H1 (cell line): ENCODE measurements around the gene NRL. TPM values are rescaled to one million over a fixed set of nuclear protein-coding genes. Genes with fewer than 3 reads are reported as not detected.

Source experiments
- CTCF ChIA-PET: fragments of 300-600 bp; sonication (Branson Sonifier 250); formaldehyde crosslinking; loops from one replicate; lab custom pipeline; 2021; ENCODE audit not compliant: partially characterized antibody; lab: Charles Lee
- POLR2A ChIA-PET: fragments of 300-600 bp; sonication (Branson Sonifier 250); formaldehyde crosslinking; loops from one replicate; lab custom pipeline; 2021; ENCODE audit warnings: inconsistent platforms; ENCODE audit not compliant: partially characterized antibody; lab: Charles Lee
- DNase-seq, 2 experiments: peaks; one replicate each; pipeline versions ENCODE4 v3.0.0 to v3.0.0-alpha.2; 2010 to 2022; ENCODE audit warnings: low spot score in 2 of 2, low read depth in 1 of 2, mixed read lengths in 1 of 2
- FAIRE-seq: peaks from 2 replicates; lab custom pipeline; 2011; peaks lifted over from hg19 to GRCh38; lab: Jason Lieb, UNC
- H2AFZ ChIP-seq: 2 replicates; pipeline ENCODE4 v1.8.1; 2012; ENCODE audit warnings: low read length, inconsistent platforms
- H2AK5ac ChIP-seq: 2 replicates; pipeline ENCODE4 v1.6.1; 2013; ENCODE audit warnings: low read depth, low read length
- H2BK120ac ChIP-seq: replicated peaks from 2 replicates; pipeline ENCODE3; 2013; ENCODE audit warnings: low read depth, low read length, inconsistent platforms
- H2BK12ac ChIP-seq: 2 replicates; pipeline ENCODE4 v1.6.1; 2013; ENCODE audit warnings: low read depth, low read length
- H2BK15ac ChIP-seq: 2 replicates; pipeline ENCODE4 v1.6.1; 2013; ENCODE audit warnings: low read length
- H2BK20ac ChIP-seq: 2 replicates; pipeline ENCODE4 v1.6.1; 2013; ENCODE audit warnings: low read length
- H2BK5ac ChIP-seq: 2 replicates; pipeline ENCODE4 v1.6.1; 2013; ENCODE audit warnings: low read depth, low read length
- H3K14ac ChIP-seq: 2 replicates; pipeline ENCODE4 v1.6.1; 2013; ENCODE audit warnings: inconsistent platforms; ENCODE audit not compliant: insufficient read length
- H3K18ac ChIP-seq: 2 replicates; pipeline ENCODE4 v1.6.1; 2013; ENCODE audit warnings: low read length; ENCODE audit errors: extremely low read depth
- H3K23ac ChIP-seq: 2 replicates; pipeline ENCODE4 v1.6.1; 2013; ENCODE audit warnings: inconsistent platforms; ENCODE audit not compliant: insufficient read length
- H3K23me2 ChIP-seq: 2 replicates; pipeline ENCODE4 v1.6.1; 2013; ENCODE audit warnings: low read depth, low read length
- H3K27ac ChIP-seq: 2 replicates; pipeline ENCODE4 v1.6.1; 2011; ENCODE audit warnings: low read depth, low read length, inconsistent platforms
- H3K27me3 ChIP-seq, 4 experiments: replicated peaks in 1 of 4; 1 replicate in 1 of 4; 2 replicates in 3 of 4; pipeline versions ENCODE4 v1.6.1 to v1.8.1; 2011 to 2013; ENCODE audit warnings: low read length in 3 of 4, mild to moderate bottlenecking in 3 of 4, inconsistent platforms in 2 of 4, mixed read lengths in 2 of 4, moderate library complexity in 1 of 4; ENCODE audit not compliant: control insufficient read depth in 3 of 4, insufficient read depth in 3 of 4; ENCODE audit errors: extremely low read depth in 1 of 4
- H3K36me3 ChIP-seq, 4 experiments: 2 replicates each; pipeline versions ENCODE4 v1.6.1 to v1.8.1; 2011 to 2013; ENCODE audit warnings: mild to moderate bottlenecking in 4 of 4, low read length in 3 of 4, moderate library complexity in 2 of 4, control low read depth in 1 of 4, inconsistent platforms in 1 of 4; ENCODE audit not compliant: insufficient read depth in 4 of 4, control insufficient read depth in 2 of 4
- H3K4ac ChIP-seq: replicated peaks from 2 replicates; pipeline ENCODE3; 2013; ENCODE audit warnings: low read length, low read depth, mixed read lengths, inconsistent platforms; ENCODE audit not compliant: insufficient read length
- H3K4me1 ChIP-seq, 4 experiments: replicated peaks in 1 of 4; 1 replicate in 1 of 4; 2 replicates in 3 of 4; pipeline versions ENCODE4 v1.6.1 to v1.8.1; 2011 to 2013; ENCODE audit warnings: low read length in 3 of 4, inconsistent platforms in 2 of 4, mixed read lengths in 1 of 4; ENCODE audit not compliant: insufficient read depth in 4 of 4, control insufficient read depth in 3 of 4
- H3K4me2 ChIP-seq, 2 experiments: 2 replicates each; pipeline versions ENCODE4 v1.6.1 to v1.8.1; 2011 to 2013; ENCODE audit warnings: low read depth in 2 of 2, low read length in 2 of 2, control low read depth in 1 of 2, inconsistent platforms in 1 of 2, mild to moderate bottlenecking in 1 of 2; ENCODE audit not compliant: insufficient read depth in 1 of 2
- H3K4me3 ChIP-seq, 4 experiments: fragments of 200-600, 300-600 bp in 1 of 4; sonication (generic), shearing (Covaris generic), sonication (Bioruptor Twin) in 1 of 4; 2 replicates each; pipeline versions ENCODE4 v1.5.1 to v1.8.1; 2011 to 2016; ENCODE audit warnings: low read length in 4 of 4, low read depth in 3 of 4, control low read depth in 2 of 4, inconsistent platforms in 2 of 4, mild to moderate bottlenecking in 2 of 4, mixed read lengths in 1 of 4, moderate library complexity in 1 of 4; ENCODE audit not compliant: insufficient read depth in 2 of 4; ENCODE audit errors: extremely low read depth in 1 of 4
- H3K56ac ChIP-seq: replicated peaks from 2 replicates; pipeline ENCODE3; 2013; ENCODE audit warnings: low read depth, mild to moderate bottlenecking, mixed read lengths, low read length, inconsistent platforms; ENCODE audit not compliant: insufficient read length
- H3K79me1 ChIP-seq: 2 replicates; pipeline ENCODE4 v1.6.1; 2013; ENCODE audit warnings: low read depth, low read length, control low read depth
- H3K79me2 ChIP-seq, 2 experiments: 2 replicates each; pipeline versions ENCODE4 v1.6.1 to v1.8.1; 2012 to 2013; ENCODE audit warnings: low read length in 2 of 2, mild to moderate bottlenecking in 2 of 2, inconsistent platforms in 1 of 2; ENCODE audit not compliant: insufficient read depth in 2 of 2, control insufficient read depth in 1 of 2
- H3K9ac ChIP-seq, 4 experiments: replicated peaks in 1 of 4; 1 replicate in 1 of 4; 2 replicates in 3 of 4; pipeline versions ENCODE4 v1.6.1 to v1.8.1; 2011 to 2013; ENCODE audit warnings: low read depth in 3 of 4, low read length in 3 of 4, control low read depth in 2 of 4, mild to moderate bottlenecking in 2 of 4, moderate library complexity in 2 of 4, inconsistent platforms in 1 of 4; ENCODE audit errors: extremely low read depth in 1 of 4
- H3K9me3 ChIP-seq, 2 experiments: 2 replicates each; pipeline versions ENCODE4 v1.6.1 to v1.8.1; 2012 to 2013; ENCODE audit warnings: mild to moderate bottlenecking in 2 of 2, moderate library complexity in 2 of 2, control low read depth in 1 of 2, inconsistent platforms in 1 of 2, low read depth in 1 of 2, low read length in 1 of 2, mixed read lengths in 1 of 2; ENCODE audit not compliant: insufficient read depth in 2 of 2
- H4K20me1 ChIP-seq, 2 experiments: replicated peaks in 1 of 2; 2 replicates each; pipeline versions ENCODE3 to v1.8.1; 2011 to 2013; ENCODE audit warnings: inconsistent platforms in 2 of 2, low read length in 2 of 2, mild to moderate bottlenecking in 1 of 2; ENCODE audit not compliant: insufficient read depth in 2 of 2, control insufficient read depth in 1 of 2
- H4K5ac ChIP-seq: 2 replicates; pipeline ENCODE4 v1.6.1; 2013; ENCODE audit warnings: low read length, low read depth, mixed read lengths, inconsistent platforms; ENCODE audit not compliant: insufficient read length
- H4K8ac ChIP-seq: 2 replicates; pipeline ENCODE4 v1.8.0; 2013; ENCODE audit warnings: mild to moderate bottlenecking, moderate library complexity, low read length, inconsistent platforms; ENCODE audit not compliant: insufficient read depth; ENCODE audit errors: extremely low read depth
- H4K91ac ChIP-seq: replicated peaks from 2 replicates; pipeline ENCODE3; 2013; ENCODE audit warnings: low read length, mixed read lengths, inconsistent platforms; ENCODE audit not compliant: insufficient read length
- BRCA1 ChIP-seq: IDR thresholded peaks from 2 replicates; pipeline ENCODE4 v1.6.1; 2012; ENCODE audit warnings: low read depth, low read length, improper control_type of control experiment
- CHD2 ChIP-seq: IDR thresholded peaks from 2 replicates; pipeline ENCODE4 v1.6.1; 2012; ENCODE audit warnings: low read length, improper control_type of control experiment
- EZH2 ChIP-seq: fragments of 200-600 bp; sonication (generic); IDR thresholded peaks from 2 replicates; pipeline ENCODE4 v1.7.1; 2012; ENCODE audit warnings: low read depth, mild to moderate bottlenecking, moderate library complexity, low read length, inconsistent platforms; ENCODE audit not compliant: severe bottlenecking
- FOSL1 ChIP-seq: IDR thresholded peaks from 2 replicates; pipeline ENCODE4 v1.6.1; 2011; ENCODE audit warnings: mild to moderate bottlenecking, low read depth, low read length, moderate library complexity; ENCODE audit not compliant: insufficient read depth
- RFX5 ChIP-seq: IDR thresholded peaks from 2 replicates; pipeline ENCODE4 v1.6.1; 2011; ENCODE audit warnings: low read depth, low read length, improper control_type of control experiment, borderline replicate concordance
- SIRT6 ChIP-seq: IDR thresholded peaks from one replicate; pipeline ENCODE4 v1.7.1; 2012; ENCODE audit warnings: low read length, inconsistent platforms
- YY1 ChIP-seq: IDR thresholded peaks from 2 replicates; pipeline ENCODE4 v1.6.1; 2011; ENCODE audit warnings: low read depth, mild to moderate bottlenecking, low read length
- WGBS, 2 experiments: shearing (Covaris generic) in 1 of 2; methylation state at CpG; one replicate each; pipeline versions ENCODE4 v1.1.6 to v1.1.7; 2013 to 2015; ENCODE audit warnings: low lambda C conversion rate in 2 of 2, mixed read lengths in 2 of 2, inconsistent platforms in 1 of 2, low coverage in 1 of 2, missing lambda C conversion rate in 1 of 2; ENCODE audit not compliant: insufficient replicate concordance in 2 of 2, insufficient coverage in 1 of 2, insufficient read length in 1 of 2; ENCODE audit errors: extremely low coverage in 1 of 2, missing lambda C conversion rate in 1 of 2; 5-methylcytosine and 5-hydroxymethylcytosine counted together
- polyA plus RNA-seq, 7 experiments: library from polyadenylated mRNA; depleted of rRNA in 3 of 7; stranded (reverse) in 5 of 7; unstranded in 2 of 7; fragments of >200 nt in 5 of 7; fragments of 200-250 nt in 2 of 7; gene quantifications; 1 replicate in 5 of 7; 2 replicates in 1 of 7; 4 replicates in 1 of 7; pipeline versions ENCODE4 v1.2.1 to v1.2.3, GENCODE V29; 2011 to 2013; ENCODE audit warnings: missing spikeins in 2 of 7, mixed read lengths in 2 of 7
- total RNA-seq: library from RNA; stranded (reverse); fragmentation: NEBNext Ultra II Directional; extraction: Animal tissue kit (Norgen Biotek cat#: 25700); gene quantifications from 2 replicates; pipeline ENCODE4 v1.2.1, GENCODE V29; 2021
- TF ChIP-seq, protein P1 (sequence below): IDR thresholded peaks from 2 replicates; pipeline ENCODE4 v1.6.1; 2011; ENCODE audit warnings: low read length, improper control_type of control experiment

The NRL gene
- total and polyA plus RNA-seq, 2 of the 8 experiments (the other 6 are each of a cell fraction or from before 2014, with no cell fraction given): 1.1 to 2.2 TPM

DNA sequence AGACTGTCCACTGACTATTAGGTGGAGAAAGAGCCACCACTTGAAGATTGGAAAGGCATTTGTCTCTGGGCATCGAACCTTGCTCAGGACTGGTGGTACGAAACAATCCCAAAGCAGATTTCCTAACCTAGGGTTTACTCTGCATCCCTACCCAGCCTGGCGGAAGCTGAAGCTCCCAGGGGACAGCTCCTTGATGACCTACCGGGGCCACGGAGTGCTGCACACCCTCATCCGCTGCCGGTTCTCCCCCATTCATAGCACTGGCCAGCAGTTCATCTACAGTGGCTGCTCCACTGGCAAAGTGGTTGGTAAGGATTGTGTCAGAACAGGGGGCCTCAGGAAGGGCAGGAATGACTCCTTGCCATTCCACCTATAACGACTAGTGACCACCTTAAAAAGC lies 6.5 kb upstream of the NRL start:
- Histone ChIP-seq H3K4me2 (no peak overlapping the region), H4K20me1 (peaks cover 0 to 3% of the 10 kb centered on the region in 2 experiments), H2BK120ac (no peak overlapping the region), H3K18ac (no peak overlapping the region), H3K4ac (no peak overlapping the region), H2BK15ac (no peak overlapping the region), H4K5ac (no peak overlapping the region), H4K8ac (no peak overlapping the region), H2BK5ac (no peak overlapping the region), H3K4me3 (no peak overlapping the region), H3K9ac (no peak overlapping the region), H3K27me3 (no peaks in the 10 kb centered on the region), H2AFZ (no peak overlapping the region), H3K4me1 (peaks cover 0 to 2% (median 0%) of the 10 kb centered on the region in 4 experiments; a peak in 1 of 7 replicates), H3K14ac (no peak overlapping the region), H3K27ac (no peak overlapping the region), H3K23me2 (no peaks in the 10 kb centered on the region), H3K79me2 (peaks cover 0 to 3% of the 10 kb centered on the region in 2 experiments; a peak in 2 of 4 replicates), H2BK12ac (no peak overlapping the region), H3K9me3 (no peaks in the 10 kb centered on the region), H4K91ac (no peak overlapping the region), H2AK5ac (no peak overlapping the region), H2BK20ac (no peak overlapping the region), H3K36me3 (peaks cover 14 to 43% (median 34%) of the 10 kb centered on the region in 4 experiments), H3K56ac (no peak overlapping the region), H3K23ac (no peak overlapping the region), H3K79me1 (peaks cover 2% of the 10 kb centered on the region; the same call in 1 of the 2 replicates)
- ChIA-PET CTCF (interaction anchor here (1.1 to 1.2 kb wide), 2 partner anchors 39 to 1222 kb away, joined by 3 to 4 read pairs; no protein-coding TSS in a partner anchor), POLR2A (interaction anchor here (0.6 to 2.3 kb wide), 5 partner anchors 13 to 1122 kb away, joined by 3 to 8 read pairs (median 3); partner anchors contain the start of gene PSME1)
- DNase-seq: no peak
- no peak for FAIRE-seq
- TF ChIP-seq FOSL1 (no peak), BRCA1 (no peak), EZH2 (no peak), YY1 (no peak), RFX5 (no peak), CHD2 (no peak), SIRT6 (no peak)
- TF ChIP-seq, protein P1, sequence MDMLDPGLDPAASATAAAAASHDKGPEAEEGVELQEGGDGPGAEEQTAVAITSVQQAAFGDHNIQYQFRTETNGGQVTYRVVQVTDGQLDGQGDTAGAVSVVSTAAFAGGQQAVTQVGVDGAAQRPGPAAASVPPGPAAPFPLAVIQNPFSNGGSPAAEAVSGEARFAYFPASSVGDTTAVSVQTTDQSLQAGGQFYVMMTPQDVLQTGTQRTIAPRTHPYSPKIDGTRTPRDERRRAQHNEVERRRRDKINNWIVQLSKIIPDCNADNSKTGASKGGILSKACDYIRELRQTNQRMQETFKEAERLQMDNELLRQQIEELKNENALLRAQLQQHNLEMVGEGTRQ: no peak
- WGBS, 2 experiments: 94% methylated on average over 8 of the region's 8 CpGs; no CpG with 5 or more reads in 1 of the 2 experiments
